IPS-18c (cell line): ENCODE results near the gene CTDNEP1.
A peak's percentile ranks its signal among the peaks of the same experiment; 100 is the strongest.

Experiments
- H3K4me3 ChIP-seq: 2 replicates; pipeline ENCODE4 v1.7.0; 2013; ENCODE audit warnings: low read depth, mild to moderate bottlenecking, low read length, moderate library complexity; ENCODE audit not compliant: insufficient read depth
- H3K9me3 ChIP-seq: one replicate; pipeline ENCODE4 v1.6.1; 2013; ENCODE audit warnings: mild to moderate bottlenecking, low read length, moderate library complexity; ENCODE audit not compliant: control insufficient read depth, insufficient read depth

The CTDNEP1 gene

DNA sequence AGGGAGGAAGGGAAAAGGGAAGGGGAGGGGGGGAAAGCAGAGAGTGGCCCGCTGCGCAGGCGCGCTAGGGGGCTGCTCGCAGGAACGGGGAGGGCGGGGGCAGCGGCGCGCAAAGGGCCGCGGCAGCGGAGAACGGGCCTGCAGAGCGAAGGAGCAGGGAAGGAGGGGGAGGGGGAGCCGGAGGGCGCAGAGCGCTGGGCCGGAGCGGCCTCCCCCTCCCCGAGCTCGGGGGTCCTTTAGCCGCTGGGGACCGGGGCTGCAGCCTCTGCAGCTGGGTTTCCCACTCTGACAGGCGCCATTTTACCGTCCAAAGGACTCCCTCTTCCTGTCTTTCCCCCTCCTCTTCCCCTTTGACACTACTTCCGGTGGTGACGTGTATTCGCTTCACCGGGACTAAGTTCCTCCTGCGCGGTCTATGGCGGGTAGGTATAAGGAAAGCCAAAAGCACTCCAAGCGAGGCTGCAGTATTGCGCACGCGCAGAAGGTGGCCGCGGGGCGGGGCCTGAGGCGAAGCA lies at the start of gene CTDNEP1:
CTDNEP1 (minus strand) TSS at position 74 of the 515 bp plus-strand sequence. CDS start 438 bp downstream, outside the sequence.
- Histone ChIP-seq H3K4me3 (peak within 1 kb of the TSS; percentile 87), H3K9me3 (peaks cover 2% of the 10 kb centered on the region)

DNA sequence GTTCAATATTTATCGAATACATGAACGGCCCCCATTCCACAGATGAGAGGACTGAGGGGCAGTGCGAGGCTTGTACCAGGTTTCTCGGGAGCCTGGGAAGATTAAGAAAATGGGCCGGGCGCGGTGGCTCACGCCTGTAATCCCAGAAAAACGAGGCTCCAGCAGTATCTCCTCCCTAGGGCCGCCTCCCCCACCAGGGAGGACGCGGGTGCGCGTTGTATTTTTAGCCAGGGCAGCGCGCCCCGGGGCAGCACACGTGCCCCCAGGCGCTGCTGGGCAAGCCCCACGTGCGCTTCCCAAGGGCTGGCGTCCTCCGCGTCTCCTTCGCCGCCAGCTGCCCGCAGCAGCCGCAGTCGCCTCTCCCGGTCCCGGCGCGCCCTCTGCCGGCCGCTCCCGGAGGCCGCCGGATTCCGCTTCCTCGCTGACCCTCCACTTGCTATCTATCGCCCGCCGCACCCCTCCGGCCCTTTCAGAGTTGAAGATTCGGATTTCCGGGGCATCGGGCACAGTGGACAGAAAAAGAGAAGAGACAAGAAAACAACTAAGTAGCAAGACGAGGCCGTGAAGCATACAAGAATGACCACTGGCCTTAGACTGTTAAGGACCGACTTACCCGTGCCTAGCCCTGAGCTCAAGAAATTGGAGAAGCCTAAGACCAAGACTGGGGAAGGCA lies 44.8 kb upstream of the CTDNEP1 start:
- no peak overlapping the region; the same call in 1 of the 2 replicates for H3K4me3 ChIP-seq
- H3K9me3 ChIP-seq: no peaks in the 10 kb centered on the region

DNA sequence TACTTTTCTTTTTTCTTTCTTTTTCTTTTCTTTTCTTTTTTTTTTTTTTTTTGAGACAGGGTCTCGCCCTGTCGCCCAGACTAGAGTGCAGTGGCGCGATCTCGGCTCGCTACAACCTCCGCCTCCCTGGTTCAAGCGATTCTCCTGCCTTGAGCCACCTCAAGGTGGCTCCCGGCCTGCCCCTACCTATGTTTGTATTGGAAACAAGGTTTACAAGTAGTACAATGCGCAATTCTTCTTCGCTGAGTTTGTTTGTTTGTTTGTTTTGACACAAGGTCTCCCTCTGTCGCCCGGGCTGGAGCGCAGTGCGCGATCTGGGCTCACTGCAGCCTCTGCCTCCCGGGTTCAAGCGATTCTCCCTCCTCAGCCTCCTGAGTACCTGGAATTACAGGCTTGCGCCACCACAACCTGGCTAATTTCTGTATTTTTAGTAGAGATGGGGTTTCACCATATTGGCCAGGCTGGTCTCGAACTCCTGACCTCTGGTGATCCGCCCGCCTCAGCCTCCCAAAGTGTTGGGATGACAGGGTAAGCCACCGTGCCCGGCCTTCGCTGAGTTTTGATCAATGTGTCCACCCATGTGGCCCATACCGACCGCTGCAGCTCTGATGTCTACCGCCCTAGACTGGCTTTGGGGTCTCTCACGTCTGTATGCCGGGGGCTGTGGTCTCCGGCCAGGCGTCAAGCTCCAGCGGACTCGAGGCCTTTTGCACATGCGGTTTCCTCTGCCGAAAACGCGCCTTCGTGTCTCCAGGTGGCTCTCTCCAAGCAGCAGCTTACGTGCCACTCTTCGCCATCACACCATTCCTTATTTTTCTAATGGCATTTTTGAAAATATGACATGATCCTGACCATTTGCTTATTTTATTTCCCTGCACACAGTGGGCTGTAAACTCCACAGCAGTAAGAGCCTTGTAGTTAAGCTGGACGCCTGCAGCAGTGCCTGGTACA lies 44.0 kb upstream of the CTDNEP1 start:
- Histone ChIP-seq H3K4me3 (peak overlapping the region; percentile 40; the same call in 1 of the 2 replicates), H3K9me3 (no peaks in the 10 kb centered on the region)

DNA sequence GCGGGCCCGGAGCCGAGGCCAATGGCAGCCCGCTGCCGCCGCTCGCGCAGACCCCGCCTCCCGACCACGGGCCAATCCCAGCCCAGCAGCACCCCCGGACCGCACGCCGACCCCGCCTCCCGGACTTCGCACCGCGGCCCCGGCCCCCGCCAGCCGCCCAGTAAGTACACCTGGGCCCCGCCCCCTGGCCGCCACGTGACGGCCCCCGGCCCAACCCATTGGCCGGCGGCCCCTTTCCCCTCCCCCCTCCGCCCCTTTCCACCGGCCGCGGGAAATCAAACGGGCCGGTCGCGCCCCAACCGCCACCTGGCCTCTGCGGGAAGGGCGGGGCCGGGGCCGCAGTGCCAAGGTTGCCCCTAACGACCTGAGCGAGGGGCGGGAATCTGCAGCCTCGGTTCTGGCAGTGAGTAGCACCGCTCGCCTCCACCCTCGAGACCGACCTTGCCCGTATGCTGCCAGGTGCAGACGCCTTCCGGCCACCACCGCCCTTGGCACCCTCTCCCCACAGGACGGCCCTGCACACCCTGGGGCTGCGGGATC lies 43.1 kb upstream of the CTDNEP1 start, which contains the start of gene YBX2:
YBX2 (minus strand) TSS at position 26 of the 540 bp plus-strand sequence. CDS start 139 bp downstream, outside the sequence.
- Histone ChIP-seq H3K4me3 (peak within 1 kb of the TSS; percentile 43), H3K9me3 (no peaks in the 10 kb centered on the region)

DNA sequence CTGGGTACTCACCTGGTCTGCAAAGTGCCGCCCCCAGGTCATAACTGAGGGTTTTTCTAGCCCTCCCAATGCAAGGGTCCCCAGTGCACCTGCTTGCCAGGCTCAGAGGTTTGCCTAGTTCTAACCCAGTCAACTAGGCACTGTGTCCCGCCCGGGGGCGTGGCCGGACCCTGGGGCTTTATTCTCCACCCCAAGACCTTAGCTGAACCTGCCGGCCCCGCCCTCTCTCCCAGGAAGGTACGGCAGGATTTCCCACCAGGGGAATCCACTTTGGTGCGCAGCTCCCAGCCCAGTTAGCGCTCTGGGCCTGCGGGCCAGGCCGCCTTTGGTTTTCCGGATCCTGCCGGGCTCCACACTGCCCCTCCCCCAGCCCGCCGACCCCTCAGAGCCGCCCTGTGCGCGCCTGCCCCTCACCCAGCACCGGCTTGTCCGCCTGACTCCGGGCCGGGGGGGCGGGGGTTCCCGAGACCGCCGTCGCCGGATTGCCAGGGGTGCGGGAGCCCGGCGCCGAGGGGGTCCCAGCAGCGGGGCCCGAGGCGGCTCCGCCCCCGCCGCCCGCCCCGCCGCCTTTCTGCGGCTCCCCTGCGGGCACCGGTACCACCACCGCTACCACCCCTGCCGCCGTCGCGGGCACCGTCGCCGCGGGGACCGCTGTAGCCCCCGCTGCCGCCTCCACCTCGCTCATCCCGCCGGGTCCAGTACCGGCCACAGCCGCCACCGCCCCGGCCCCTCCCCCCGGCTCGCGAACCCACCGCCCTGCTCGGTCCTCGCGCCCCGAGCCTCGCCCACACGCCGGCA lies 42.5 kb upstream of the CTDNEP1 start:
- Histone ChIP-seq H3K4me3 (peak overlapping the region; percentile 43), H3K9me3 (no peaks in the 10 kb centered on the region)

DNA sequence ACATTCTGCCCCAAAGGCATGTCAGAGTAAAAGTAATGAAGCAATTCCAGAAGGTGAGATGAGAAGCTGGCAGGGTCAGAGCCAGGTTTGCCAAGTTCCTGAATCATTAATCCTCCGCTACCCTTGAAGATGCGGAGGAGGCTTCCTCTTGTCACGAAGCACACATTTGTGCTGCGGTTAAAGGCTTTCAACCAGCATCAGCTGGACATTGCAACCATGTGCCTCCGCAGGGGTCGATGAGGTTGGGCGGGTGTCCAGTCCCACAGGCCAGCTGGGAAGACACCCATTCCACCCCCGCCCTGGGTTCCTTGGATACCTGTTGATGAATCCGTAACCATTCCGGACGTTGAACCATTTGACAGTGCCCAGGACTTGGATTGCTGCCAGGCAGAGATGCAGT lies 41.6 kb upstream of the CTDNEP1 start:
- Histone ChIP-seq H3K4me3 (no peak overlapping the region), H3K9me3 (no peaks in the 10 kb centered on the region)

DNA sequence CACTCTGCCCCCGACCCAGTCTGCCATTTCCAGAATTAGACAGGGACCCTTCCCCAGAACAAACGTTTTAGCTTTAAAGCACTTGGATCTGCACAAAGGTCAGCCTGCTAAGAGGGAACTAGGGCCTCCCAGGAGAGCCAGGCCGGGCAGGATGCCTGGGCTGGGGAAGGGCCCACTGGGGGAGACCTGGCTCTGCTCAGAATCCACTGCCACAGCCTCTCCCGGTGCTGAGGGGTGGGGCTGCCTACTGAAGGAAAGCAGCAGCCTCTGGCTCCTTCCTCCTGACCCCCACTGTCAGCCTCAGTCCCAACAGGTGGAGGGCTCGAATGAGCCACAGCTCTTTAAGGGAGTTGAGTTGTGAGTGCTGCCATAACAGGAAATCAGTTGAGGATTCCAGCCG lies 41.2 kb upstream of the CTDNEP1 start:
- H3K9me3 ChIP-seq: no peaks in the 10 kb centered on the region
- no peak overlapping the region for H3K4me3 ChIP-seq

DNA sequence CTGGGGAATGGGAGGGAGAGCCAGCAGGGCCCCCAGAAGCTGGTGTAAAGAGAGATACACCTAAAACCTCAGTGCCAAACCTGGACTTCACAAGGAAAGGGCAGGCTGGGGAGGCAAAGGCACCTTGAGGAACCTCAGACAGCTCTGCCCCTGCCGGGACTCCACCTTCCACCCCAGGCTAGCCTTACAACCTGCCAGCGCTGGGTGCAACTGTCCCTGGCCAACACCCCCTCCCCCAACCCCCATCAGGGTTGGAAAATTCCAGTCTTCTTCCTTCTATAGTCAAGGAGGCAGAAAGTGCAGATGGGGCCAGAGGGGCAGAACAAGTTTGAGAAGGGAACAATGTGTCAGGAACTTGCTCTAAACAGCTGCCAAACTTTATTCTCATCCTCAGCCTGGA lies 40.7 kb upstream of the CTDNEP1 start:
- Histone ChIP-seq H3K9me3 (no peaks in the 10 kb centered on the region), H3K4me3 (no peak overlapping the region)

DNA sequence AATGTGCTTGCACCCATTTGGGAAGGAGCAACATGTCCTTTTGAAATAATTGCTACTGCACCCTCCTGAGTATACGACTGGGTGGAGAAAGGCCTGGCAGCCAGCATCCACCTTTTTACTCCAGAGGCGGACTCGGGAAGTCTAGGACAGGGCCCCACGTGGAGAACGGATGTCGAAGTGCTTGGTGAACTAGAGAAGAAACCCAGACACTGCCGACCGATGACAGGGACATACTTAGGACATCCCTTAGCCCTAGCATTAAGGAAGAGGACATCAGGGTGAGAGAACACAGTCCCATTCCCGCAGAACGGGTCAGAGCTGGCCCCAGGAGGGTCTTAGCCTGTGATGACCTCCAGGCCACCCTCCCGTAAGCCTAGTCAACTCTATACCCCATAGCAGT lies 39.2 kb upstream of the CTDNEP1 start:
- Histone ChIP-seq H3K4me3 (no peak overlapping the region), H3K9me3 (no peaks in the 10 kb centered on the region)

DNA sequence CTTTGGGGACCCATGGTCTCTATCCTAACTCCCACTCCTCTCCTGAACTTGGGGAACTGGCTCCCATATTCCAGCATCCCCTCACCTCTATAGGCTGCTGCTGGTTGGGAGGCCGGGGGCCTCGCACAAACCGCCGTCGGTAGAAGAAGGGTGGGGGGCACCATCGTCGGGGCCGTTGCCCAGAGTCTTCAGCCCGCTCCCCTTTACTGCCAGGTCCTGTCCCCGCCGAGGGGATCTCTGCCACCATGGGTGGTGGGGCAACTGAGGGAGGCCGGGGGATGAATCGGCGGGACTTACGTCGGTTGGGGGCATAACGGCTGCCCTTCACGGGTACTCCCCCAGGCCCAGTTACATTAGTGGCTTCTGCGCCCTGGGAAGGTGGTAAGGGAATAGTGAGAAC lies 38.6 kb upstream of the CTDNEP1 start:
- H3K9me3 ChIP-seq: no peaks in the 10 kb centered on the region

DNA sequence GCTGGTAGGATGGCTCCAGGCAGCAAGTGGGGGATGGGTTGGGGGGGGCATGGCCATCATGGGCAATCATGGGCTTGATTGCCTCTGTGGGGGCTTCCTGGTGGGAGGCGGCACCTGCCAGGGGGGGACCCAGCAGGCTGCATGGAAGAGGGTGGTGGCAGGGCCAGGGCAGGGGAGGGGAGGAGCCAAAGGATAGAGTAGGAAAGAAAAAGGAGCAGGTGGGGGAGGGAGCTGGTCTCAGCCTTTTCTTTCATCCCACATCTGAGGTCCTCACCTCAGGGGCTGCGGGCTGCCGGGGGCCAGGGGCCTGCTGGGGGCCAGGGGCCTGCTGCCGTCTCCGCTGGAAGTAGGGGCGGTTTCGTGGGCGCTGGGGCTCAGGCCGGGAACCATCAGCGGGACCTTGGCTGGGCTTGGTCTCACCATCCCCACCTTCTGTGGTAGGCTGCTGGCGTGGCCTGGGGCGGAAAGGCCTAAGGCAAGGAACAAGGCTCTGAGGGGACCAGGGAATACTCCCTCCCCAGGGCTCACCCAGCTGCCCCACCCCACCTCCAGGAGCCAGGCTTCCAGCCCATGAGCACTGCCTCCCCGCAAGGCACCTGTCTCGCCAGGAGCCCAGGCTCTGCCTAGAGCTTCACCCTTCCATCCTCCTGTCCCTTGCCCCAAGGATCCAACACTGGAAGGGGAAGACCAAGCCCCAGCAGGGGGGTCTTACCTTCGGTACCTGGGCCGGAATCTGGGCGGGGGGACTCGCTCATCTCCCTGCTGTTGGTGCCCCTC lies 37.9 kb upstream of the CTDNEP1 start:
- H3K9me3 ChIP-seq: no peaks in the 10 kb centered on the region
- no peak overlapping the region for H3K4me3 ChIP-seq

More for the DNA sequence above, 38.6 kb upstream of the CTDNEP1 start:
- H3K4me3 ChIP-seq: no peak overlapping the region

DNA sequence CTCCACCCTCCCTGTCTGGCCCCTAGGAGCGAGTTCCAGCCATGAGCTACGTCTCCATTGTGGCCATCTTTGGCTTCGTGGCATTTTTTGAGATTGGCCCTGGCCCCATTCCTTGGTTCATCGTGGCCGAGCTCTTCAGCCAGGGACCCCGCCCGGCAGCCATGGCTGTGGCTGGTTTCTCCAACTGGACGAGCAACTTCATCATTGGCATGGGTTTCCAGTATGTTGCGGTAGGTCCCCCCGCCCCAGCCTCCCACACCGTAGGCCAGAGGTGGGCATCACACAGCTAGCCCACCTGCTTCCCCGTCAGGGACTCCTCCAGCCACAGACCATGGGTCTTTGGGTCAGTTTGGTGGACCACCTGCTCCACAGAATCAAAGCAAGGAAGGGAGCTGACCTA lies 34.1 kb upstream of the CTDNEP1 start:
- Histone ChIP-seq H3K4me3 (no peak overlapping the region), H3K9me3 (no peaks in the 10 kb centered on the region)

DNA sequence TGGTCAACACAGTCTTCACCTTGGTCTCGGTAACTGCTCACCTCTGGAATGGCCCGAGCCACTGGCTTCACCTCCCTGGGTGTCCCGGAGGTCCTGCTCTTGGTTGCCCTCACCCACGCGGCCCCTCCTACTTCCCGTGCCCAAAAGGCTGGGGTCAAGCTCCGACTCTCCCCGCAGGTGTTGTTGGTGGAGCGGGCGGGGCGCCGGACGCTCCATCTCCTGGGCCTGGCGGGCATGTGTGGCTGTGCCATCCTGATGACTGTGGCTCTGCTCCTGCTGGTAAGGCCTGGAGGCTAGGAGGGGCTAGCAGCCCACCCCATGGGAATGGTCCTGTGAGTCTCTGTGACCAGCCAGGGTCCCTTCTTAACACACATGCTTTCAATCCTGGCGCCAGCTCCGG lies 33.4 kb upstream of the CTDNEP1 start:
- no peaks in the 10 kb centered on the region for H3K9me3 ChIP-seq
- no peak overlapping the region for H3K4me3 ChIP-seq

DNA sequence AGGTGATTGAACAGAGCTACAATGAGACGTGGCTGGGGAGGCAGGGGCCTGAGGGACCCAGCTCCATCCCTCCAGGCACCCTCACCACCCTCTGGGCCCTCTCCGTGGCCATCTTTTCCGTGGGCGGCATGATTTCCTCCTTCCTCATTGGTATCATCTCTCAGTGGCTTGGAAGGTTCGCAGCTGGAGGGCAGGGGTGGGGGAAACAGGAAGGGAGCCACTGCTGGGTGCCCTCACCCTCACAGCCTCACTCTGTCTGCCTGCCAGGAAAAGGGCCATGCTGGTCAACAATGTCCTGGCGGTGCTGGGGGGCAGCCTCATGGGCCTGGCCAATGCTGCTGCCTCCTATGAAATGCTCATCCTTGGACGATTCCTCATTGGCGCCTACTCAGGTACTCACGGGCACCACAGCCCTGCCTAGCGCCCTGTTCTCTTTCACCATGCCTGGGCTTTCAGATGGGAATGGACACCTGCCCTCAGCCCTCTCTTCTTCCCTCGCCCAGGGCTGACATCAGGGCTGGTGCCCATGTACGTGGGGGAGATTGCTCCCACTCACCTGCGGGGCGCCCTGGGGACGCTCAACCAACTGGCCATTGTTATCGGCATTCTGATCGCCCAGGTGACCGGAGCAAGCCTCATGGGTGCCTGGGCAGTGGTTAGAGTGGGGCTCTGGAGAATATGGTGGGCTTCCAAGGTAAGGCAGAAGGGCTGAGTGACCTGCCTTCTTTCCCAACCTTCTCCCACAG lies 32.1 kb upstream of the CTDNEP1 start:
- no peak overlapping the region for H3K4me3 ChIP-seq
- H3K9me3 ChIP-seq: no peaks in the 10 kb centered on the region

DNA sequence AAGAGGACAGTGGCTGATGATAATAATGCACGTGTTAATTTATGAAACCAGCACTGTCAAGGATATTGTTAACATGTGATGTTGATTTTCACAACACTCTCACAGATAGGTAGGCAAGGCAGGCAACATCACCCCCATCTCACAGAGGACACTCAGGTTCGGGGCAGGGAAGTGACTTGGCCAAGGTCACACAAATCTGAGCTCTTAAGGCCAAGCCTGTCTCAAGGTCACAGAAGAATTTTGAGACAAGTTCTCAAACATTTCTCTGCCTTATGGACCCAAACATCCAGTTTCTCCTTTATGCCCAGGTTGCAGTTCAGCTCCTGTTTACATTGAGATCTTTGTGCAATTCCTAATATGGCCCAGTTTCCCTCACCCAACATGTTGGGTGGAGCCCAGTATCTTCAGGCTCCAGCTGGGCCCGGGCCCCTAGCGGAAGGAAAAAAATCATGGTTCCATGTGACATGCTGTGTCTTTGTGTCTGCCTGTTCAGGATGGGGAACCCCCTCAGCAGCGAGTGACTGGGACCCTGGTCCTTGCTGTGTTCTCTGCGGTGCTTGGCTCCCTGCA lies 31.3 kb upstream of the CTDNEP1 start:
- H3K4me3 ChIP-seq: peak overlapping the region; percentile 81; the same call in 1 of the 2 replicates
- no peaks in the 10 kb centered on the region for H3K9me3 ChIP-seq
